Common myeloid progenitor, CD34-positive (primary cell): Measurements from ENCODE around the gene RIMS1.

Experiments used
- CTCF ChIA-PET: fragments of 350-600 bp; sonication (Branson Sonifier 250); formaldehyde crosslinking; loops from one replicate; lab custom pipeline; 2021; ENCODE audit warnings: antibody characterized with exemption; lab: Charles Lee
- POLR2A ChIA-PET: fragments of 350-600 bp; sonication (Branson Sonifier 250); formaldehyde crosslinking; loops from one replicate; lab custom pipeline; 2021; ENCODE audit warnings: antibody characterized with exemption; lab: Charles Lee
- DNase-seq, 3 donors: peaks; one replicate each; pipeline versions ENCODE4 v3.0.0 to v3.0.0-alpha.2; 2013
- H3K27ac ChIP-seq, 2 experiments: 1 replicate in 1 of 2; 2 replicates in 1 of 2; pipeline ENCODE4 v1.7.0; 2013; ENCODE audit warnings: inconsistent platforms in 2 of 2, low read length in 2 of 2, mild to moderate bottlenecking in 2 of 2, low read depth in 1 of 2, moderate library complexity in 1 of 2; ENCODE audit not compliant: severe bottlenecking in 2 of 2, insufficient read depth in 1 of 2, poor library complexity in 1 of 2
- H3K27me3 ChIP-seq, 5 experiments: replicated peaks in 2 of 5; 1 replicate in 3 of 5; 2 replicates in 2 of 5; pipeline versions ENCODE4 v1.6.1 to v1.7.0; 2013; ENCODE audit warnings: low read length in 4 of 5, mild to moderate bottlenecking in 2 of 5, moderate library complexity in 2 of 5, inconsistent platforms in 1 of 5; ENCODE audit not compliant: insufficient read depth in 5 of 5, control insufficient read depth in 4 of 5
- H3K36me3 ChIP-seq, 4 experiments: 1 replicate in 2 of 4; 2 replicates in 2 of 4; pipeline versions ENCODE4 v1.6.1 to v1.7.0; 2013; ENCODE audit warnings: low read length in 3 of 4, control low read depth in 1 of 4, mild to moderate bottlenecking in 1 of 4; ENCODE audit not compliant: control insufficient read depth in 4 of 4, insufficient read depth in 4 of 4
- H3K4me1 ChIP-seq, 4 experiments: 1 replicate in 3 of 4; 2 replicates in 1 of 4; pipeline versions ENCODE4 v1.6.1 to v1.7.1; 2013; ENCODE audit warnings: low read length in 3 of 4, mild to moderate bottlenecking in 3 of 4, control low read depth in 1 of 4, inconsistent platforms in 1 of 4, moderate library complexity in 1 of 4; ENCODE audit not compliant: control insufficient read depth in 4 of 4, insufficient read depth in 4 of 4; ENCODE audit errors: control extremely low read depth in 1 of 4
- H3K4me3 ChIP-seq, 7 experiments: 1 replicate in 4 of 7; 2 replicates in 3 of 7; pipeline versions ENCODE4 v1.5.1 to v1.7.0; 2013; ENCODE audit warnings: mild to moderate bottlenecking in 7 of 7, low read length in 6 of 7, moderate library complexity in 6 of 7, inconsistent platforms in 2 of 7, low read depth in 2 of 7, control low read depth in 1 of 7; ENCODE audit not compliant: insufficient read depth in 4 of 7, control insufficient read depth in 1 of 7; ENCODE audit errors: extremely low read depth in 1 of 7
- H3K9me3 ChIP-seq, 5 experiments: 1 replicate in 4 of 5; 2 replicates in 1 of 5; pipeline versions ENCODE4 v1.6.1 to v1.7.1; 2013; ENCODE audit warnings: low read length in 4 of 5, mild to moderate bottlenecking in 2 of 5, inconsistent platforms in 1 of 5, low read depth in 1 of 5, moderate library complexity in 1 of 5; ENCODE audit not compliant: control insufficient read depth in 4 of 5, insufficient read depth in 2 of 5; ENCODE audit errors: control extremely low read depth in 1 of 5
- WGBS: methylation state at CpG from one replicate; pipeline ENCODE4 v1.1.5; 2013; ENCODE audit not compliant: insufficient coverage; 5-methylcytosine and 5-hydroxymethylcytosine counted together

RIMS1 gene

DNA sequence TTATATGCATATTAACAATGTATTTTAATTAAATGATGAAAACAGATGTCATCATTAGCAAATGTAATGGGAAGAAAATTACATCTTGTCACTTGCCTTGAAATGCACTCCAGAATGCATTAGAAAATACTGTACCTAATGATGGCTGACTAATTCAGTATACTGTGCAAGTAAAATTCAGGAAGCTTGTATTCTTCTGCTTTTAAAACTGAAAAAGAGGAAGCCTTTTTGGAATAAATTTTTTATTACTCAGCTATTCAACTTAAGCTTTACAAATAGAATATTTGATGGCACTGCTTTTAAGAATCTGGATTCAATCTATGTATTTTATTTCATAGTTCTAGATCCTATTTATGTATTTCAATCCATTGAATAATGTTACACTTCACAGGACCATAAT is 195.5 kb downstream of the RIMS1 start:
- ChIA-PET POLR2A (no interaction called here), CTCF (interaction anchor here (0.7 kb wide), 1 partner anchor 543 kb away, joined by 3 read pairs; no protein-coding TSS in a partner anchor)
- no peaks in the 10 kb centered on the region for H3K4me1 ChIP-seq
- H3K9me3 ChIP-seq, result no peaks in the 10 kb centered on the region
- H3K36me3 ChIP-seq, result no peaks in the 10 kb centered on the region
- peak in 2 of 3 donors; percentile 3 to 7 for DNase-seq
- no peak overlapping the region for H3K4me3 ChIP-seq
- H3K27ac ChIP-seq, result no peak overlapping the region
- no peaks in the 10 kb centered on the region for H3K27me3 ChIP-seq

DNA sequence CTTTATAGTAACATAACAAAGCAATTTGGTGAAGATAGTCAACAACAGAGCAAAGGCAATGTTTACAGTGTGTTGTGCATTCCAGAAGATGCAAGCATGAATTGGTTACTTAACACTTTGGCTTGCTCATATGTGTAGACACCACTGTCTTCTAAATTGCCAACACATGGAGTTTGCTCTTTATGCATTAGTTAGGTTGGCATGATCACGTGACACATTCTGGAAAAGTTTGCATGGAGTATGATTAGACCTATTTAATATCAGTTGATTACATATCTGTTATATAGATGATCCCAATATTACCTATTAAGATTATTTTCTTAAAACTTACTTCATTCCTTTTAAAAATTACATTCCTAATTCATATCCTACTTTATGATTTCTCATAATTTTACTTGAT is 197.6 kb downstream of the RIMS1 start:
- Histone ChIP-seq H3K36me3 (no peaks in the 10 kb centered on the region), H3K4me1 (no peaks in the 10 kb centered on the region), H3K9me3 (no peaks in the 10 kb centered on the region), H3K27me3 (peaks cover 0 to 2% (median 0%) of the 10 kb centered on the region in 5 experiments), H3K4me3 (no peak overlapping the region), H3K27ac (no peak overlapping the region)
- WGBS, result no CpG with 5 or more reads among the region's 1 CpG
- CTCF ChIA-PET, result interaction anchor here (1.0 kb wide), 2 partner anchors 15 to 699 kb away, joined by 3 to 4 read pairs; no protein-coding TSS in a partner anchor
- DNase-seq, result no peak
- POLR2A ChIA-PET, result no interaction called here

DNA sequence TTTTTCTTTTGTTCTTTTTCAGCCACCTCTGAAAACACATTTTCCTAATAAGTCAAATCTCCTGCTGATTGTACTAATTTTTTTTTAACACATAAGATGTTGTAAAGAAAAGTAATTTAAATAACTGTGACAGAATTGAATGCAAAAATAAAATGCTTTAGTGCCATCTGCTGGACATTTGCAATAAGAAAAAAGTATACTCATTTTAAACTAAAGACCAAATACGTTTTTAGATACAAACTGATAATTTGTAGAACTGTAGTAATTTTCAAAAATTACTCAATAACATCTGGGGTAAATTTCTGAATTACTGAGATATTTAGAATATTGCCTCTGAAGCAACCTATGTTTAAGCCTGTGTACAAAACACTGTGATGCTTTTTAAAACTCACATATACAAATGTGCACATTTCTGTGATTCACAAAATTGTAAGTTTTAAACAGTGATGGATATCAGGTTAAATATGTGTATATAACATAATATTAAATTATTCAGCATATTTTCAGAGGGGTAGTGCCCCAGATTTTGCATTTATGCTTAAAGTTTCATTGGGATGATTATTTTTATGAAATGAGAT is 198.7 kb downstream of the RIMS1 start:
- no peak overlapping the region for H3K4me3 ChIP-seq
- no peaks in the 10 kb centered on the region for H3K9me3 ChIP-seq
- ChIA-PET CTCF (interaction anchor here (1.0 kb wide), 1 partner anchor 700 kb away, joined by 3 read pairs; no protein-coding TSS in a partner anchor), POLR2A (no interaction called here)
- H3K4me1 ChIP-seq, result no peaks in the 10 kb centered on the region
- no peak overlapping the region for H3K27ac ChIP-seq
- peaks cover 0 to 2% (median 0%) of the 10 kb centered on the region in 5 experiments for H3K27me3 ChIP-seq
- peak; percentile 6 to 41 (median 27) for DNase-seq
- WGBS, result no CpG with 5 or more reads among the region's 1 CpG
- no peaks in the 10 kb centered on the region for H3K36me3 ChIP-seq

DNA sequence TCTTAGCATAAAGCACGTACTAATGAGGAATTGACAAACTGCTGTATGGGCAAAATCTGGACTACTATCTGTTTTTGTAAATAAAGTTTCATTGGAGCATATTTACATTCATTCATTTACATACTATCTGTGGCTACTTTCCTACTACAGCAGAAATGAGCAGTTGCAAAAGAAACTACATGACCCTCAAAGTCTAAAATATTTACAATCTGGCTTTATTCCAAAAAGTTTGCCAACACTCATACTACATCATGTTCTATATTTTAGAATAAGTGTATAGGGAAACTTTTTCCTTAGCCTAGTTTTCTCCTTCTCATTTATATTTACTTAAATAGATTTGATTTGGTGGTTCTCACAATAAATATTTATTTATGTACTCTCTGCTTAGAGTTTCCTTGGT is 208.2 kb downstream of the RIMS1 start:
- Histone ChIP-seq H3K4me1 (no peaks in the 10 kb centered on the region), H3K27me3 (peaks cover 0 to 2% (median 0%) of the 10 kb centered on the region in 5 experiments), H3K4me3 (no peak overlapping the region), H3K9me3 (no peaks in the 10 kb centered on the region), H3K27ac (no peak overlapping the region), H3K36me3 (no peaks in the 10 kb centered on the region)
- POLR2A ChIA-PET, result no interaction called here
- DNase-seq, result no peak
- WGBS, result no CpG with 5 or more reads among the region's 1 CpG
- CTCF ChIA-PET, result interaction anchor here (0.7 kb wide), 1 partner anchor 1128 kb away, joined by 3 read pairs; no protein-coding TSS in a partner anchor

DNA sequence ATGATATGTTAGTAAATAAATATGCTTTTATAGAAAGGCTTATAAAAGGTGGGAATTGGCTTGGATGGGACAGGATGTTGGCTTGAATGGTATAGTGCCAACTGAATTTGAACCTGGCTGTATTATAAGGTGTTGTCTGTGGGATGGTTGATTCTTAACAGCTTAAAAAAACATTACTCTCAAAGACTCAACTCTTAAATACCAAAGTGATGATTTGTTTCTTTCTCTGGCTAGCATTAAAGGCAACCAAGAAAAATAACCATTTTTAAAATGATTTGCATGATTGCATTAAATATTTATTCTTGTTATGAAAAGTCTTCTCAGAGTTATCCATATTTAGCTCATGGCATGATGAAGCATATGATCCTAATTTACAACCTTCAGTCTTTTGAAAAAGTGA is 216.2 kb downstream of the RIMS1 start:
- ChIA-PET CTCF (no interaction called here), POLR2A (no interaction called here)
- no peaks in the 10 kb centered on the region for H3K36me3 ChIP-seq
- no peaks in the 10 kb centered on the region for H3K27me3 ChIP-seq
- H3K4me1 ChIP-seq, result no peaks in the 10 kb centered on the region
- no peak overlapping the region for H3K4me3 ChIP-seq
- no peaks in the 10 kb centered on the region for H3K9me3 ChIP-seq
- no peak overlapping the region for H3K27ac ChIP-seq
- DNase-seq, result no peak

DNA sequence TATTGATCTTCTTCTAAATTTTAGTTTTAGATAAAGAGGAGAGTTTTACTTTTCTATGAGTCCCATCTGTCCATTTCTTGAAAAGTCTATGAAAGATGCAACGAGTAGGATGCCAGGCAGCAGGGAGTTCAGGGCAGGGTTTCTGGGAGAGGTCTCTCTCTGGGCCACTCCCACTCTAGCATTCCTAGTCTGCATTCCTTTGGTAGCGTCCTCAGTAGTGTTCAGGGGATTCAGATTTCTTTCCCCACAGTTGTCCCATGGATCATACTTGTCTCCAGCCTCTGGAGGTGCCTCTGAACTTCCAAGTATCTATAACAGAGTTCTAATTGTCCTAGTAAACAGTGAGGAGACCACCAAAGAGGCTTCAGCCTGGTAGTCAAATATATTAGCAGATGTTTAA is 225.3 kb downstream of the RIMS1 start:
- no CpG with 5 or more reads among the region's 2 CpGs for WGBS
- no peaks in the 10 kb centered on the region for H3K36me3 ChIP-seq
- no peaks in the 10 kb centered on the region for H3K4me1 ChIP-seq
- no peaks in the 10 kb centered on the region for H3K9me3 ChIP-seq
- H3K27me3 ChIP-seq, result no peaks in the 10 kb centered on the region
- no peak for DNase-seq
- H3K4me3 ChIP-seq, result no peak overlapping the region
- POLR2A ChIA-PET, result no interaction called here
- H3K27ac ChIP-seq, result no peak overlapping the region
- CTCF ChIA-PET, result no interaction called here

DNA sequence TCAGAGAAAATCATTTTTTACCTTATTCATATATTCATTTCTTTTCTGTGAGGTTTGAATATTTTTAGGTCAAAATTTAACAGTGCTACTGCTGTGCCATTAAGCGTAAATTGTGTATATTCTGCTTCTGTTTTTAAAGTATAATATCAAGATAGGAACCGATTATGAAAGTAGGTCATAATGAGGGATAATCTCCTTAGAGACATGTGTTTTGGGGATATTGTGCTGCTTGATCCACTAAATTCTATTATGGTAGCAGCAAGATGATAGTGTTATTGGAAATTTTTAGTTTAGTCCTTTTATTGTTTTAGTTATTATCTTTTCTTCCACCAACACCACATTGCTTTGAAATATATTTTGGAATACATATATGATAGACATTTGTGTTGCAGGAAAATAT is 244.0 kb downstream of the RIMS1 start:
- WGBS, result 100% methylated on average over 2 of the region's 2 CpGs
- H3K9me3 ChIP-seq, result no peaks in the 10 kb centered on the region
- no peaks in the 10 kb centered on the region for H3K4me1 ChIP-seq
- H3K36me3 ChIP-seq, result no peaks in the 10 kb centered on the region
- H3K27me3 ChIP-seq, result no peaks in the 10 kb centered on the region
- no peak overlapping the region for H3K27ac ChIP-seq
- H3K4me3 ChIP-seq, result no peak overlapping the region
- POLR2A ChIA-PET, result no interaction called here
- CTCF ChIA-PET, result no interaction called here
- DNase-seq, result no peak
